GM18519 (cell line): Measurements from ENCODE around the gene RSBN1.
"Not testable (repeated sequence)": the region's sequence is repeated elsewhere in the genome, so short reads cannot be mapped to it uniquely, and the experiment has no call there.

Source experiments
- ATAC-seq: cut with Tn5 transposase; IDR thresholded peaks from one replicate; pipeline ENCODE4 v1.9.1; 2021; ENCODE audit warnings: mild to moderate bottlenecking, moderate library complexity; ENCODE audit not compliant: unreplicated experiment, low FRiP score

The RSBN1 gene

GRCh38 chr1:113783254-113784103, 28.8 kb downstream of the RSBN1 start:
- ATAC-seq: peak; percentile 56

DNA sequence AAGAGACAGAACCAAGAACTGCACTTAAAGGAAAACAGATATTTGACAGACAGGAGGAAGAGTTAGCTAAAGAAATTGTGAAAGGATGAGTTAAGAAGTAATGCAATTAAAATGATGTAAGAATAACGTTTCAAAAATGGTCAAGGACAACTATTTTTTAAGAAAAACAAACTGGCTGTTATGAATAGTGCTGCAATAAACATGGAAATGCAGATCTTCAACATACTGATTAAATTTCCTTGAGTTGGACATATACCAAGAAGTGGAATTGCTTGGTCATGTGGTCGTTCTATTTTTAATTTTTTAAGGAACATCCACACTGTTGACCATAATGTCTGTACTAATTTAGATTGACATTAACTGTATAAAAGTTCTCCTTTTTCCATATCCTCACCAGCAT, 29.9 kb downstream of the RSBN1 start:
- ATAC-seq: no peak

DNA sequence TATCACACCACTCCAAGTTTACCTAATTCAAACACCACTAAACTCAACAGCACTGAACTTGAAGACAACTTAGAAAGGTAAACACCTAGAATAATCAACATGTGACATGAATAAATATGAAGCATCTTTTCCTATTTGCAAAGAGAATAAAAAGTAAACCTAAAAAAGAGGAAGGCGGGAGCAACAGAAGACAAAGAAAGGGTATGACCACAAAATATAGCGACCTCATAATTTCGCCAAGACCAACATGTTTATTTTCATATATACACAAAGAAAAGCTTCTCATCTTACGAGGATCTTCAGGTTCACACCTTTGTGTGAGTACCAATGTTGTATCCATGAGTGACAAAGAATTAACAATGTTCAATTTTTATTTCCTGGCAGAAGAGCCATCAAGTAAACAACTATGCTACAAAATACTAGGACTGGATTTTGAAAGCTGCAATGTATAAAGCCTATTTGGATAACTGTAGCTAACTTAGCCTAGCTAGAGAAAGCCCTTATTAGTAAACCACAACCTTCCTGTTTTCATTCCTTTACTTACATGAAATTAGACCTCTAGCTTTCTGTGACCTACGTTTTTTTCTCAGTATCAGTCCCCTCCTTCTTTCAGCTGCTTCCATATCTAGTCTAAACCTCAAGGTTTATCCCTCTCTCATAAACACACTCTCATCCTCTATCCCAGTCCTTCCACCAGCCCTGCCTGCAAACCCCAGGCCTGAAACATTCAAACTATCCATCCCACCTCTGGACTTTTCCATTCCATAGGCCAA, 31.7 kb downstream of the RSBN1 start:
- no peak for ATAC-seq

- no peak for ATAC-seq
These were observed 32.7 kb downstream of the RSBN1 start for GRCh38 chr1:113779542-113779941.

DNA sequence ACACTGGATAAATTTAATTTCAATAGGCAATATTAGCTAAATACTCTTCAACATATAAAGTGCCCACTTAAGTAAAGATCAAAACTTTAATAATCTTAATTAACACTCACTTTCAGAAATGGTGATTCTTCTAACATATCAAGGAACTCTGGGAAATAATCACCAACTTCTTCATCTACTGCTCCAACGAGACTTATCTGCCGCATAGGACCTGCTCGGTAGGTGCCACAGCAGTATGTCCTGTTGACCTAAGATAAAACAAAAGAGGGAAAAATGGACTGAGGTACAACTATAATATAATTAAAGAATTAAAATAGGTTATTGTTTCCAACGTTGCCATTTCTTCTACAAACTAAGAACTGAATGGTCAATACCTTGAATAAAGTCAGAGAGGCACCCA, 34.7 kb downstream of the RSBN1 start:
- ATAC-seq: no peak

- no peak for ATAC-seq
These were observed 42.2 kb downstream of the RSBN1 start for GRCh38 chr1:113770031-113770430.

DNA sequence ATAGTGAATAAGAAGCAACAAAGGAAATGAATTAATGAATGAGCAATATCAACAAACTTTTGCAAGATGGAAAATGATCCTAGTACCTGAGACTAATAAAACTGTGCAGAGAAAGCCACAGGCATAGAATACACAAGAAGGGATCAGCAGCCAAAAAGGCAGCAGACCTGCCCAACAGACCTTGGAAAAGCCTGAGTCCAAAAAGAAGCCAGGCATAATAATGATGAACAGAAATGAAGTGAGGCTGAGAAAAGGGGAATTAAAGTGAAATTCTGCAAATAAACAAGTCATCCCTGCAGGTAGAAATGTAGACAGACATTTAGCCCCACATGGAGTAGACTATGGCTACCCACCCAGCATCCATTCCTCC, 42.7 kb downstream of the RSBN1 start:
- no peak for ATAC-seq

GRCh38 chr1:113768916-113769600, 43.2 kb downstream of the RSBN1 start:
- ATAC-seq: no peak

DNA sequence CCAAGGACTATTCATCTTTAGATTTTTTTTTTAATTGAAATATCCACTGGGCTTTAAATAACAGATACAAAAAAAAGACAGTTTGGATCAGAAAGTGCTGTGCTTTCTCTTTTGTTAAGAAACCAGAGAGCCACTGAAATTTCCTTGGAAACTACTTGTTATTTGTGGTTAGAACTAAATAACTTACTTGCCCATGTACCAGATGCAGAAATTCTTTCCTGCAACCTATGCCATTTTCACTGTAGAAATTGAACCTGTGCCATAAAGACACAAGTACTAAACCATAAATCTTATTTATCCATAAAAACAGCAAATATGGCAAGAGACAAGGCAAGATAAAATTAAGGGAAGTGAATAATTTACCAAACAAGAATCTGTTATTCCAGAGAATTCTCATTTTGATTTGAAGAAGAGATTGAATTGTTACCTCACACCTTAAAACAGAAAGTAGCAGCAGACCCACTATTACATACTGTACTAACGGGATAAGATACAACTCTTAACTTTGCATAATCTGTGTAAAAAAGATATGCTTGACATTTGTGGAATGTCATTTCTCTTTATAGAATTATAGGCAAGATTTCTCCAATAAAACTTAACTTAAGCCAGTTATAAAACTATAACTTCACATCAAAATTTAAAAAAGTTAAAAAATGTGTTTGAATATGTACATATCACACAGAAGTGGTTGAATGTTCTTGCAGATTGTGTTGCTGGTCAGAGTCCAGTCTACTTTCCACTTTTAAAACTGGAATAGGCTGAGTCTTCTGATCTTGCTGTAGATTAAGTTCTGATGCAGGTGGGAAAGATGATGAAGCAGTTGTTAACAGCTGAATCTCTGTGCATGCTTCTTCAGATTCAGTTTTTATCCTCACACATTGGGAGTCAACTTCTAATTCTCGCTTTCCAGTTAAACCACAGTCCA, 46.7 kb downstream of the RSBN1 start:
- no peak for ATAC-seq

DNA sequence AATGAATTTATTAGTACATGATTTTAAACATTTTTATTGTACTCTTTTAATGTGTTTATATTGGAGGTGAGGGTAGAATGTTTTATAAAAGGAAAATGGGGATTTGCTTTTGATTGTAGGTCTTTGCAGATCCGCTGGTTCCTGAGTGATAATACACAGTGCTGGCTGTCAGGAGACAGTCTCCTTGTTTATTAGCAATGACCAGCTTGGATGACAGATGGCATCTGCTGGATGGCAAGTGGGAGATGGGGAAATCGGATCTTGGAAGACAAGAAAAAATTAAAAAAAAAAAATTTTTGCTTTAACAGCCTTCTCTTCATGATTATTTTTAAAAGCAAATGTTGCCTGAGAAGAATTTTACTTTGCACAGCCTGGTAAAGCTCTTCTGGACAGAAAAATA, 48.6 kb downstream of the RSBN1 start:
- no peak for ATAC-seq

DNA sequence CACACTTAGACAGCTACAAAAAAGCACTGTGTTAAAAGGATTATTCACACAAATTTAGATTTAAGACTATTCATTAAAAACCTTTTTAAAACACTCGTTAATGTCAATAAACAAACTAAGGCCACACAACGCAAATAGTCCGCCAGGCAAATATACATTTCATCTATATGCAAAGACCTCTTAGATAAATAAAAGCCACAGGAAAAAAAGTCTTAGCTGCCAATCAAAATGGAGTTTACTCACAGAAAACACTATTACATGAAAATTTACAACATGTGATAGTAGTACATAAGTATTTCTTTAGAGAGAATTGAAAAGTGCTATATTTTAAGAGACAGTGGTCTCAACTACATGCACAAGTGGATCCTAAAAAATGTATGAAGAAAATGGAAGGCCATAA, 50.3 kb downstream of the RSBN1 start:
- ATAC-seq: no peak

DNA sequence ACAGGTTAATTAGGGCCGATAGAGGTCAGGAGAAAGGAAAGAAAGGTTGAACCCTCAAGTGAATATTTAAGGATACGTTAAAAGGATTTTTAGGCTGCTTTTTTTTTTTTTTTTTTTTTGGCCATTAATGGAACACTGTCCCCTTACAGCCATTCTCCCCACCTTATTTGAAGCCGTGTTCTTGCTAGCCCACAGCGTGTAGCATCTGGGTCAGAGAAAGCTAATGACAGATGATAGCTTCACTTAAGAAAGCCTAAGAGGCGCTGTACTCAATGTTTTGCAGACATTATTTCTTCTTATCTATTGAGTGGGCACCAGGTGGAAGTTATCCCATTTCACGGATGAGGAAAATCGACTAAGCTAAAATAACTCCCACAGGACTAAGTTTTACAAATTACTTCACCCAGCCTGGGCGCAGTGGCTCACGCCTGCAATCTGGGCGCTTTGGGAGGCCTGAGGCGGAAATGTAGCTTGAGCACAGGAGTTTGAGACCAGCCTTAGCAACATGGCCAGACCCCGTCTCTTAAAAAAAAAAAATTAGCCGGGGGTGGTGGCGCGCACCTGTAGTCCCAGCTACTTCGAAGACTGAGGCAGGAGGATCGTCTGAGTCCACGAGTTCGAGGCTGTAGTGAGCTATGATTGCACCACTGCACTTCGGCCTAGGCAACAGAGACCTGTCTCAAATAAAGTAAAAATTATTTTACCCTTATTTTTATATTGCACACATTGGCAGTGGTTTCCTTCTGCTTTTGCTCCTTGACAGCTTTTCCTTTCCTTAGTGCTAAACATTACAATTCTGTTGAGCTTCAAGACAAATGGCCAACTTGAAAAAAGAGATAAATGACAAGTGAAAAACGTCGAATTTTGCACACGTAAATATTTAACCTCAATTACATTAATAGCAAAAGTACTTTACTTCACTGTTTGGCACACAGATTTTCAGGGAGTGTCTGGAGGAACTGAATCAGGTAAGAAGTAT, 51.9 kb downstream of the RSBN1 start:
- ATAC-seq: no peak

DNA sequence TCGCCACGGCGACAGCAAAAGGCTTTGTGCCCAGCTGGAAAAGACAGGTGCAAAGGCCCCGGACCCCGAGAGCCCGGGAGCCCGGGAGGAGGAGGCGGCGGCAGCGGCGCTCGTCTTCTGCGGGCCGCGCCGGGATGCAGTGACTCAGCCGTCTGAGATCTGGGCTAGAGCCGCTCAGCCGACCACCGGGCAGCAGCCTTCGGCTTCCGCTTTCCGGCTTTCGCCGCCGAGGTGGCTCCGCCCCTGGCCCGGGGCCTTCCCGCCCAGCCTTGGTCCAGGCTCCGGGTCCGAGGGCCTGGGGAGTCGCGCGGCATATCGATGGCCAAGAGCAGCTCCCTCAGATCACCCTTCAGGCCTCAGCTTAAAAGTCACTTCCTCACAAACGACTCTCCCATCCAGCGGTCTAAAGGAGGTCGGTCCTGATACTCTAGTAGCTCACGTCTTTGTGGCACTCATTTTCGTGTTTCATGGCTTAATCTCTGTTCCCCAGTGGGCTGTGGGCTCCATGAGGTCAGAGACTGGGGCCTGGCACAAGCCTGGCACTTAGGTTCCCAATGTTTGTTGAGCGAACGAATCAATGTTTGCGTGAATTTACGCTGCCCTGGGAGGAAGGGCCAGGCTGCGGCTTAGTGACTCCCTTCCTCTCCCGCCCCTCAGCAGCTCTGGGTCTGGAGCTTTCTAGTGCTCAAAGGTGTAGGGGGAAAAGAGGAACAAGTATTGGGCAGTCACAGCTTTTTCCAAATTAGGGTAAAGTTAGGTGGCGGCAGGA, 52.8 kb downstream of the RSBN1 start, which contains the start of gene PHTF1:
TSS of gene PHTF1 (minus strand) at position 154 of the 769 bp plus-strand sequence. CDS start 783 bp downstream, outside the sequence.
- peak; percentile 69 for ATAC-seq

DNA sequence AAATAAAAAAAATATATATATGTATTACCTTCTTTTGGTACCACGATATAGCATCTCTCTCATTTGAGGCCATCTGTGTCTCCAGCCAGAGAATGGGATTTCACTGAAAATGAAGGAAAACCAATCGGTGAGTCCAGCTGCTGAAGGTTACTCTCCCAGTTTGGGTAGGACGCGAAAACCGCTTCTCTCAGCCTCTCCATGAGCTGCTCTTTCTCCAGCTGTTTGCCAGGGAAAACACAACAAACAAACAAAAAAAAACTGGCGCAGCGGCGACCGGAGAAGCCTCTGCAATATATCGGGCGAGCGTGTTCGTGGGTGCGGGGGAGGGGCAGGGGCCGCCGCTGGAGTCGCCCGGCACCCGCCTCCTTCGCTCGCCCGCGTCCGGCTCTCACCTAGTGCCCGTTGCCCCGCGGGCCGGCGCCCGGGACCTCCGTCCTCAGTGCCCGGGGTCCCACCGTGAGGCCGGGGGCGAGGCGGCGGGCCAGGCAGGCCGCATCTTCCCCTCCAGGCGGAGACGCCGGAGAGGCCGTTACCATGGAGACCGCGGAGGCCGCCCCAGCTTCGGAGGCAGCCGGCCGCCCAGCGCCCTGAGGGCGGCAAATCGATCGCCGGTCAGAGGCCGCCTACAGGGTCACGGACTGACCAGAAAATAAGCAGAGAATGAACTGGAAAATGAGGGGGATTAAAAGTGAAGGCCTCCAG, 53.5 kb downstream of the RSBN1 start:
- ATAC-seq: peak; percentile 45

DNA sequence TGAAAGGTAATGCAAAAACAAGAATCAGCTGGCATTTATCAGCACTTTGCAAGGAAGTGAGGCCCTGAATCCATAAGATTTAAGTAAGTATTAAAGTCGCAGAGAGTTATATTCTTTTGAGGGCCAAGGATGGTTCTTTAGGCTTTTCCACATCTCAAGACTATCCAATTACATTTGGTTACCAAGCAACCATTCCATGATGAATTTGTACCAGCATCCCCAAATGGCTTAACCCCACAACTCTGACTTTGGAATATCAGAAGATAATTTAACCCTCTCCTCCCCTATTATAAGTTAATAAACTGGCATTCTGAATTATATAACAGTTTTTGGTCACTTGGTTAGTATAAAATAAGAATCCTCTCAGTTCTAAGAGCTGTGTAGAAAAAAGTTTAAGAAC, 55.8 kb downstream of the RSBN1 start:
- no peak for ATAC-seq

DNA sequence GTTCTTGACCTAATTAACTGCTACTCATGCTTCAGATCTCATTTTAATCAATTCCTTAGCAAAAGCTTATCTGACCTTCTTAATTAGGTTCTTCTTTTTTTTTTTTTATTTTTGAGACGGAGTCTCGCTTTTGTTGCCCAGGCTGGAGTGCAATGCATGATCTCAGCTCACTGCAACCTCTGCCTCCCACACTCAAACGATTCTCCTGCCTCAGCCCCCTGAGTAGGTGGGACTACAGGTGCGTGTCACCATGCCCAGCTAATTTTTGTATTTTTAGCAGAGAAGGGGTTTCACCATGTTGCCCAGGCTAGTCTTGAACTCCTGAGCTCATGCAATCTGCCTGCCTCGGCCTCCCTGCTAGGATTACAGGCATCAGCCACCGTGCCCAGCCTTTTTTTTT, 58.9 kb downstream of the RSBN1 start:
- not testable (repeated sequence) for ATAC-seq

- no peak for ATAC-seq
These were observed 60.8 kb downstream of the RSBN1 start for GRCh38 chr1:113751516-113751915.

DNA sequence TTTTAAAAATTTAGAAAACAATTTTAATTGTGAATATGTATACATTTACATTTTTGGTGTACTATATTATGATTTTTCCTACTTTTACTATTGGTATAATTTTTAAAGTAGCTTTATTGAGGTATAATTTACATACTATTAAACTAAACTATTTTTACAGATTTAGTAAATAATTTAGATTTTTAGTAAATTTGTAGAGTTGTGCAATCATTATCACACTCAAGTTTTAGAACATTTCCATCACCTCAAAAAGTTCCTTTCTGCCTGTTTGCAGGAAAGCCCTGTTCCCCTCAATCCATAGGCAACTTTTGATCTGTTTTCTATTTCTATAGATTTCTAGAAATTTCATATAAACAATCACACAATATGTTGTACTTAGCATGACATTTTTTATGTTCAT, 61.2 kb downstream of the RSBN1 start:
- ATAC-seq: no peak
